Lower leg skin (tissue), 3 donors: Measurements from ENCODE around the gene TNPO1.

ENCODE experiments used
- POLR2A ChIP-seq, 2 donors: fragments of 450-650 bp; IDR thresholded peaks; one replicate each; pipeline ENCODE4 v1.6.1; 2016 to 2017; ENCODE audit warnings: antibody characterized with exemption in 2 of 2, mild to moderate bottlenecking in 1 of 2, moderate library complexity in 1 of 2
- TF ChIP-seq, protein P1 (sequence below), 3 donors: fragments of 450-650 bp; IDR thresholded peaks; one replicate each; pipeline ENCODE4 v1.5.1; 2016; ENCODE audit warnings: antibody characterized with exemption in 3 of 3, mild to moderate bottlenecking in 3 of 3, moderate library complexity in 2 of 3

DNA sequence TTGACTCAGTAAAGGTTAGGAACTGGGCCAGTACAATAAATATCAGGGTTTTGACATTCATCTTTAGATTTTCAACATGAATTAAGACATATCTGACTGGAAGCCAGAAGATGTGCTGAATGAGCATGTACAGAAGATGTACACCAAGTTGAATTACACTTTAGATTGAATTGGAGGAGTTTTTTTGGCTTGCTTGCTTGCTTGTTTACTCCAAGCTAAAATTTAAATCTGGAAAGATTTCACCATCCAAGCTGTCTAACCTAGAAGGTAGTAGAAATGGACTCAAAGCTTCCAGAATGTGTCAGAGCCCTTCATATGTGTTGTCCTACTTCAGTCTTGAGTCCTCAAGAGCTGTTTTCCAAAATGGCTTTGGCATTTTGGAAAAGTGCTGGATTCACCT is 90.3 kb downstream of the TNPO1 start:
- TF ChIP-seq POLR2A (IDR thresholded peaks at IDR 0.05), result no peak
- TF ChIP-seq, protein P1, sequence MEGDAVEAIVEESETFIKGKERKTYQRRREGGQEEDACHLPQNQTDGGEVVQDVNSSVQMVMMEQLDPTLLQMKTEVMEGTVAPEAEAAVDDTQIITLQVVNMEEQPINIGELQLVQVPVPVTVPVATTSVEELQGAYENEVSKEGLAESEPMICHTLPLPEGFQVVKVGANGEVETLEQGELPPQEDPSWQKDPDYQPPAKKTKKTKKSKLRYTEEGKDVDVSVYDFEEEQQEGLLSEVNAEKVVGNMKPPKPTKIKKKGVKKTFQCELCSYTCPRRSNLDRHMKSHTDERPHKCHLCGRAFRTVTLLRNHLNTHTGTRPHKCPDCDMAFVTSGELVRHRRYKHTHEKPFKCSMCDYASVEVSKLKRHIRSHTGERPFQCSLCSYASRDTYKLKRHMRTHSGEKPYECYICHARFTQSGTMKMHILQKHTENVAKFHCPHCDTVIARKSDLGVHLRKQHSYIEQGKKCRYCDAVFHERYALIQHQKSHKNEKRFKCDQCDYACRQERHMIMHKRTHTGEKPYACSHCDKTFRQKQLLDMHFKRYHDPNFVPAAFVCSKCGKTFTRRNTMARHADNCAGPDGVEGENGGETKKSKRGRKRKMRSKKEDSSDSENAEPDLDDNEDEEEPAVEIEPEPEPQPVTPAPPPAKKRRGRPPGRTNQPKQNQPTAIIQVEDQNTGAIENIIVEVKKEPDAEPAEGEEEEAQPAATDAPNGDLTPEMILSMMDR (IDR thresholded peaks at IDR 0.05), result no peak
